H1 (cell line): ENCODE data around the gene GNAI1. TPM values are rescaled to one million over a fixed set of nuclear protein-coding genes. Genes with fewer than 3 reads are reported as not detected.

ENCODE experiments used
- CTCF ChIA-PET: fragments of 300-600 bp; sonication (Branson Sonifier 250); formaldehyde crosslinking; loops from one replicate; lab custom pipeline; 2021; ENCODE audit not compliant: partially characterized antibody; lab: Charles Lee
- POLR2A ChIA-PET: fragments of 300-600 bp; sonication (Branson Sonifier 250); formaldehyde crosslinking; loops from one replicate; lab custom pipeline; 2021; ENCODE audit warnings: inconsistent platforms; ENCODE audit not compliant: partially characterized antibody; lab: Charles Lee
- DNase-seq, 2 experiments: peaks; one replicate each; pipeline versions ENCODE4 v3.0.0 to v3.0.0-alpha.2; 2010 to 2022; ENCODE audit warnings: low spot score in 2 of 2, low read depth in 1 of 2, mixed read lengths in 1 of 2
- FAIRE-seq: peaks from 2 replicates; lab custom pipeline; 2011; peaks lifted over from hg19 to GRCh38; lab: Jason Lieb, UNC
- H2AFZ ChIP-seq: 2 replicates; pipeline ENCODE4 v1.8.1; 2012; ENCODE audit warnings: low read length, inconsistent platforms
- H2AK5ac ChIP-seq: 2 replicates; pipeline ENCODE4 v1.6.1; 2013; ENCODE audit warnings: low read depth, low read length
- H2BK120ac ChIP-seq: replicated peaks from 2 replicates; pipeline ENCODE3; 2013; ENCODE audit warnings: low read depth, low read length, inconsistent platforms
- H2BK12ac ChIP-seq: 2 replicates; pipeline ENCODE4 v1.6.1; 2013; ENCODE audit warnings: low read depth, low read length
- H2BK15ac ChIP-seq: 2 replicates; pipeline ENCODE4 v1.6.1; 2013; ENCODE audit warnings: low read length
- H2BK20ac ChIP-seq: 2 replicates; pipeline ENCODE4 v1.6.1; 2013; ENCODE audit warnings: low read length
- H2BK5ac ChIP-seq: 2 replicates; pipeline ENCODE4 v1.6.1; 2013; ENCODE audit warnings: low read depth, low read length
- H3K14ac ChIP-seq: 2 replicates; pipeline ENCODE4 v1.6.1; 2013; ENCODE audit warnings: inconsistent platforms; ENCODE audit not compliant: insufficient read length
- H3K18ac ChIP-seq: 2 replicates; pipeline ENCODE4 v1.6.1; 2013; ENCODE audit warnings: low read length; ENCODE audit errors: extremely low read depth
- H3K23ac ChIP-seq: 2 replicates; pipeline ENCODE4 v1.6.1; 2013; ENCODE audit warnings: inconsistent platforms; ENCODE audit not compliant: insufficient read length
- H3K23me2 ChIP-seq: 2 replicates; pipeline ENCODE4 v1.6.1; 2013; ENCODE audit warnings: low read depth, low read length
- H3K27ac ChIP-seq: 2 replicates; pipeline ENCODE4 v1.6.1; 2011; ENCODE audit warnings: low read depth, low read length, inconsistent platforms
- H3K27me3 ChIP-seq, 4 experiments: replicated peaks in 1 of 4; 1 replicate in 1 of 4; 2 replicates in 3 of 4; pipeline versions ENCODE4 v1.6.1 to v1.8.1; 2011 to 2013; ENCODE audit warnings: low read length in 3 of 4, mild to moderate bottlenecking in 3 of 4, inconsistent platforms in 2 of 4, mixed read lengths in 2 of 4, moderate library complexity in 1 of 4; ENCODE audit not compliant: control insufficient read depth in 3 of 4, insufficient read depth in 3 of 4; ENCODE audit errors: extremely low read depth in 1 of 4
- H3K36me3 ChIP-seq, 4 experiments: 2 replicates each; pipeline versions ENCODE4 v1.6.1 to v1.8.1; 2011 to 2013; ENCODE audit warnings: mild to moderate bottlenecking in 4 of 4, low read length in 3 of 4, moderate library complexity in 2 of 4, control low read depth in 1 of 4, inconsistent platforms in 1 of 4; ENCODE audit not compliant: insufficient read depth in 4 of 4, control insufficient read depth in 2 of 4
- H3K4ac ChIP-seq: replicated peaks from 2 replicates; pipeline ENCODE3; 2013; ENCODE audit warnings: low read length, low read depth, mixed read lengths, inconsistent platforms; ENCODE audit not compliant: insufficient read length
- H3K4me1 ChIP-seq, 4 experiments: replicated peaks in 1 of 4; 1 replicate in 1 of 4; 2 replicates in 3 of 4; pipeline versions ENCODE4 v1.6.1 to v1.8.1; 2011 to 2013; ENCODE audit warnings: low read length in 3 of 4, inconsistent platforms in 2 of 4, mixed read lengths in 1 of 4; ENCODE audit not compliant: insufficient read depth in 4 of 4, control insufficient read depth in 3 of 4
- H3K4me2 ChIP-seq, 2 experiments: 2 replicates each; pipeline versions ENCODE4 v1.6.1 to v1.8.1; 2011 to 2013; ENCODE audit warnings: low read depth in 2 of 2, low read length in 2 of 2, control low read depth in 1 of 2, inconsistent platforms in 1 of 2, mild to moderate bottlenecking in 1 of 2; ENCODE audit not compliant: insufficient read depth in 1 of 2
- H3K4me3 ChIP-seq, 4 experiments: fragments of 200-600, 300-600 bp in 1 of 4; sonication (generic), shearing (Covaris generic), sonication (Bioruptor Twin) in 1 of 4; 2 replicates each; pipeline versions ENCODE4 v1.5.1 to v1.8.1; 2011 to 2016; ENCODE audit warnings: low read length in 4 of 4, low read depth in 3 of 4, control low read depth in 2 of 4, inconsistent platforms in 2 of 4, mild to moderate bottlenecking in 2 of 4, mixed read lengths in 1 of 4, moderate library complexity in 1 of 4; ENCODE audit not compliant: insufficient read depth in 2 of 4; ENCODE audit errors: extremely low read depth in 1 of 4
- H3K56ac ChIP-seq: replicated peaks from 2 replicates; pipeline ENCODE3; 2013; ENCODE audit warnings: low read depth, mild to moderate bottlenecking, mixed read lengths, low read length, inconsistent platforms; ENCODE audit not compliant: insufficient read length
- H3K79me1 ChIP-seq: 2 replicates; pipeline ENCODE4 v1.6.1; 2013; ENCODE audit warnings: low read depth, low read length, control low read depth
- H3K79me2 ChIP-seq, 2 experiments: 2 replicates each; pipeline versions ENCODE4 v1.6.1 to v1.8.1; 2012 to 2013; ENCODE audit warnings: low read length in 2 of 2, mild to moderate bottlenecking in 2 of 2, inconsistent platforms in 1 of 2; ENCODE audit not compliant: insufficient read depth in 2 of 2, control insufficient read depth in 1 of 2
- H3K9ac ChIP-seq, 4 experiments: replicated peaks in 1 of 4; 1 replicate in 1 of 4; 2 replicates in 3 of 4; pipeline versions ENCODE4 v1.6.1 to v1.8.1; 2011 to 2013; ENCODE audit warnings: low read depth in 3 of 4, low read length in 3 of 4, control low read depth in 2 of 4, mild to moderate bottlenecking in 2 of 4, moderate library complexity in 2 of 4, inconsistent platforms in 1 of 4; ENCODE audit errors: extremely low read depth in 1 of 4
- H3K9me3 ChIP-seq, 2 experiments: 2 replicates each; pipeline versions ENCODE4 v1.6.1 to v1.8.1; 2012 to 2013; ENCODE audit warnings: mild to moderate bottlenecking in 2 of 2, moderate library complexity in 2 of 2, control low read depth in 1 of 2, inconsistent platforms in 1 of 2, low read depth in 1 of 2, low read length in 1 of 2, mixed read lengths in 1 of 2; ENCODE audit not compliant: insufficient read depth in 2 of 2
- H4K20me1 ChIP-seq, 2 experiments: replicated peaks in 1 of 2; 2 replicates each; pipeline versions ENCODE3 to v1.8.1; 2011 to 2013; ENCODE audit warnings: inconsistent platforms in 2 of 2, low read length in 2 of 2, mild to moderate bottlenecking in 1 of 2; ENCODE audit not compliant: insufficient read depth in 2 of 2, control insufficient read depth in 1 of 2
- H4K5ac ChIP-seq: 2 replicates; pipeline ENCODE4 v1.6.1; 2013; ENCODE audit warnings: low read length, low read depth, mixed read lengths, inconsistent platforms; ENCODE audit not compliant: insufficient read length
- H4K8ac ChIP-seq: 2 replicates; pipeline ENCODE4 v1.8.0; 2013; ENCODE audit warnings: mild to moderate bottlenecking, moderate library complexity, low read length, inconsistent platforms; ENCODE audit not compliant: insufficient read depth; ENCODE audit errors: extremely low read depth
- H4K91ac ChIP-seq: replicated peaks from 2 replicates; pipeline ENCODE3; 2013; ENCODE audit warnings: low read length, mixed read lengths, inconsistent platforms; ENCODE audit not compliant: insufficient read length
- E2F6 ChIP-seq: IDR thresholded peaks from 2 replicates; pipeline ENCODE4 v1.6.1; 2012; ENCODE audit warnings: inconsistent platforms
- WGBS, 2 experiments: shearing (Covaris generic) in 1 of 2; methylation state at CpG; one replicate each; pipeline versions ENCODE4 v1.1.6 to v1.1.7; 2013 to 2015; ENCODE audit warnings: low lambda C conversion rate in 2 of 2, mixed read lengths in 2 of 2, inconsistent platforms in 1 of 2, low coverage in 1 of 2, missing lambda C conversion rate in 1 of 2; ENCODE audit not compliant: insufficient replicate concordance in 2 of 2, insufficient coverage in 1 of 2, insufficient read length in 1 of 2; ENCODE audit errors: extremely low coverage in 1 of 2, missing lambda C conversion rate in 1 of 2; 5-methylcytosine and 5-hydroxymethylcytosine counted together
- polyA plus RNA-seq, 7 experiments: library from polyadenylated mRNA; depleted of rRNA in 3 of 7; stranded (reverse) in 5 of 7; unstranded in 2 of 7; fragments of >200 nt in 5 of 7; fragments of 200-250 nt in 2 of 7; gene quantifications; 1 replicate in 5 of 7; 2 replicates in 1 of 7; 4 replicates in 1 of 7; pipeline versions ENCODE4 v1.2.1 to v1.2.3, GENCODE V29; 2011 to 2013; ENCODE audit warnings: missing spikeins in 2 of 7, mixed read lengths in 2 of 7
- total RNA-seq: library from RNA; stranded (reverse); fragmentation: NEBNext Ultra II Directional; extraction: Animal tissue kit (Norgen Biotek cat#: 25700); gene quantifications from 2 replicates; pipeline ENCODE4 v1.2.1, GENCODE V29; 2021

The GNAI1 gene
- total and polyA plus RNA-seq, 2 of the 8 experiments (the other 6 are each of a cell fraction or from before 2014, with no cell fraction given) = 8.0 to 29.5 TPM

- Histone ChIP-seq H2BK20ac (no peak overlapping the region), H4K5ac (no peak overlapping the region), H4K20me1 (no peaks in the 10 kb centered on the region), H3K79me1 (no peaks in the 10 kb centered on the region), H3K27me3 (no peaks in the 10 kb centered on the region), H2AFZ (no peak overlapping the region), H3K79me2 (no peaks in the 10 kb centered on the region), H4K8ac (no peak overlapping the region), H3K9ac (no peak overlapping the region), H2AK5ac (no peak overlapping the region), H3K4me1 (no peaks in the 10 kb centered on the region), H3K36me3 (no peaks in the 10 kb centered on the region), H2BK120ac (no peak overlapping the region), H3K4ac (no peak overlapping the region), H2BK15ac (no peak overlapping the region), H3K23me2 (no peaks in the 10 kb centered on the region), H3K23ac (no peak overlapping the region), H3K18ac (no peak overlapping the region), H3K9me3 (no peaks in the 10 kb centered on the region), H2BK5ac (no peak overlapping the region), H3K27ac (no peak overlapping the region), H4K91ac (no peak overlapping the region), H3K4me3 (no peak overlapping the region), H2BK12ac (no peak overlapping the region), H3K56ac (no peak overlapping the region), H3K4me2 (no peak overlapping the region), H3K14ac (no peak overlapping the region)
- ChIA-PET POLR2A (no interaction called here), CTCF (interaction anchor here (0.7 kb wide), 1 partner anchor 359 kb away, joined by 3 read pairs; no protein-coding TSS in a partner anchor)
- DNase-seq (no peak), FAIRE-seq (no peak)
- 97% methylated on average over 2 of the region's 2 CpGs; no CpG with 5 or more reads in 1 of the 2 experiments for WGBS, 2 experiments
- TF ChIP-seq E2F6 = no peak
These were observed 129.2 kb downstream of the GNAI1 start for GRCh38 chr7:80263821-80264220.
